GM18520 (cell line): ENCODE results near the gene AKAP13.

Experiments
- ATAC-seq: cut with Tn5 transposase; IDR thresholded peaks from one replicate; pipeline ENCODE4 v1.9.1; 2021; ENCODE audit not compliant: unreplicated experiment

The AKAP13 gene

DNA sequence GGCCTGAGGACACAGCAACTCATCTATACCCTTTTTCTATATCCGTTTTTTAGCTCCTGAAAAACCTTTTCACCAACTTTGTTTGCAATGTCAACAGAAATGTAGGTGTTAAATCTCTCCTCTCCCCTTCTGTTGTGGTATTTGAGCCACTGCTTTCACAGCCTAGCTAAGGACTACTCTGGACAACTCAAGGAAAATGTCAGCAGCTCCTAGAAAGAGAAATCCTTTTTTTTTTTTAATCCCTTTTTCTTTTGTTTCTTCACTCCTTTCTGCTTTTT lies 237.8 kb downstream of the AKAP13 start:
- ATAC-seq = no peak

DNA sequence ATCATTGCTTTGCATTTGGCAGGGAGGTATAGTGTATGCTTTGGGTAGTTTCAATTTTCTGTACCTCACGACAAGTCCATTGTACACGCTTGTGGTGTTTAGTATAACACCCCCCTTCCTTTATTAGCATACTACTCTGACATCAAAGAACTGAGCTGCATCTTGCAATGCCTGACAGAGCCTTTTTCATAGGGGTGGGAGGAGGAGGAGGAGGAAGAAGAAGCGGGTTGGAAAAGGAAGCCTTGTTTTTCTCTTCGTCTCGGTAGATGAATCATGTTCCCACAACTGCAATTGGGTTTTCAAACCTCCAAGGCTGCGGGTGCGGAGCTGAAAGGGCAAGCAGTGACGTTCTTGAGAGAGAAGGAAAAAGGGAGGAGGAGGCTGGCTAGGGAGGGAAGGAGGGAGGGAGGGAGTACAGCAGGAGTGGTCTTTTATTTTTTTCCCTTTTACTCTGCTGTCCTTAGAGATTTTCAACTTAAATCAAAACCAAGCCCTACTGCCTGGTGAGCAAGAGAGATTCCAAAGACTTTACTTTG lies 238.6 kb downstream of the AKAP13 start:
- peak; percentile 38 for ATAC-seq

DNA sequence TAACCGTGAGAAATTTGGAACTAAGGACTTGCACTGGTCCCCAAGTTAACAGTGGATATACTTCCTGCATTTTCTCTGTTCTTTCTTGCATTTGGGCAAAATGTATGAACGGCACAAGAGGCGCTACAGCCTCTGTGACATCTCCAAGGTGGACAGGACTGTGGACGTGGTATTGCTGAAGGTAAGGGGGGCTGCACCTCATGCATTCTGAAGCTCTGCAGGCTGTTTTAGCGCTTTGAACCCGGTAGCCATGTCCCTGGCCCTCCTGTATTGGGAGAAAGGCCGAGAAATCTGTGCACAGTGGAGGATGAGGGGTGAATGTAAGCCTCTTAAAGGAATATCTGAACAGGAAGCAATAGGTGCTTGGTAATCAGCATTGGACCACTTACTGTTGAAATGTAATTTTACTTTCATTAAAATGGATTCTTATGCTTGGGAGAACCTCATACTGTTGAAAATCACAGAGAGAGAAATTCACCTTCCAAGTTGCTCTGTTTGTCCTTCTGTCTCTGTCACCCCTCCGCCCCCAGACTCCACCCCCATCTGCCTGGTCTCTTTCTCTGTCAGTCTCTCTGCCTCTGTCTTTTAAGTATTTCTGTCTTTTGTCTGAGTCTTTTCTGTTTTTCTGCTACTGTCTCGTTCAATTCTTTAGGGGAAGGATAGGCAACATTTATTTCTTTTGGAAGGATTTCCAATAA lies 239.7 kb downstream of the AKAP13 start:
- ATAC-seq = no peak

DNA sequence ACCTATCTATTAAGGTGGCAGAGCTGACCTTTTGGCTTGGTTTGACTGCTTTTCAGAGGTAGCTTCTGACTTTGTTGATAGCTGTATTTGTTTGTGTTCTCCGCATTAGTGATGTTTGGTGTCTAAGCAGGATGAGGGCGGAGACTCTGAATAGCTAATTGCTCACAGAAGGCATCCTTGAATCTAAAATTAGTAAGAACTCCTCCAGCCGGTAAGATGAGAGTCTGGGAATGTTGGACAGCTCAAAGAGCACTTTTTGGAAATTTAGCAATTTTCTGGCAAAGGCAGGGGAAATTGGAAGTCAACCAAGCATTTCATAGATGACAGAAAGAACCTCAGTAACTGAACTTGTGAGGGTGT lies 240.3 kb downstream of the AKAP13 start:
- ATAC-seq = no peak

DNA sequence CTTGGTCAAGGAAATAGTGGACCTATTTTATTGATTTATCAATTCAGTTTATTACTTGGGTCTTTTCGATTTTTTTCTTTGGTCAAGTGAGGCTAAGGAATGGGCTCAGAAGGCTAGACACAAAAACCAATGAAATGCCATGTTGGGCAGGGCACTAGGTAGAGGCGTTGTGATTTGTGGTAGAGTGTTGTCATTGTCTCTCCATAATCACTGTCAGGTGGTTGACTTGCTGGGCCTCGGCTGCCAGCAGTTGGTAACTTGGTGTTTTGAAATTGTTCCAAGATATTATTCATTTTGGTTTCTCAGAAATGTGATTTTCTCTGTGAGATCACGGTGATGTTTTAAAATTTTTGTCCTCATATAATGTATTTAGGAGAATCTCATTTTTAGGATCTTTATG lies 240.7 kb downstream of the AKAP13 start:
- no peak for ATAC-seq

DNA sequence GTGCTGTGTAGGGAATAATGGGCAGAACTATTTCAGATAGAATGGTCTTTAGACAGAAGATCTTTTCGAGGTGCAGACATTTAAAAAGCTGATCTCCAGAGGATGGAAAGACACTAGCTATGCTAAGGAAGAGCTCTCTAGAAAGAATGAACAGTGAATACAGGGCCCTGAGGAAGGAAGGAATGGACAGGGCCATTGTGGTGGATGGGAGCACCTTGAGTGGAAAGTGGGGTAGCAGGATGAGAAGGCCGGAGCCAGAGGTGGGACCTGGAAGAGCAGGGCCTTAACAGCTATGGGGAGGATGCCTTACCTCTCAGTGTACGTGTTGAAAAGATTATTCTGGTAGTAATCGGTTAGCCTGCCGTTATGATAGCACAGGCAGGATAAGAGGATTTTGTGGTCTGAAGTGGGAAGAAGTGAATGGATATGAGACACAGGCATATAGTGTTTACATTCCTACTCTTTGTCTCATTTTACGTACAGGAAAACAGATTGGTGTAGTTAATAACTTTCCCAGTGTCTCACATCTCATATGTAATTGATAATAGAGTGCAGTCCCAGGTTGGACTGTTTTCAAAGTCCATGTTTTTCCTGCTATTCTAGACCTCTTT lies 241.9 kb downstream of the AKAP13 start:
- no peak for ATAC-seq

DNA sequence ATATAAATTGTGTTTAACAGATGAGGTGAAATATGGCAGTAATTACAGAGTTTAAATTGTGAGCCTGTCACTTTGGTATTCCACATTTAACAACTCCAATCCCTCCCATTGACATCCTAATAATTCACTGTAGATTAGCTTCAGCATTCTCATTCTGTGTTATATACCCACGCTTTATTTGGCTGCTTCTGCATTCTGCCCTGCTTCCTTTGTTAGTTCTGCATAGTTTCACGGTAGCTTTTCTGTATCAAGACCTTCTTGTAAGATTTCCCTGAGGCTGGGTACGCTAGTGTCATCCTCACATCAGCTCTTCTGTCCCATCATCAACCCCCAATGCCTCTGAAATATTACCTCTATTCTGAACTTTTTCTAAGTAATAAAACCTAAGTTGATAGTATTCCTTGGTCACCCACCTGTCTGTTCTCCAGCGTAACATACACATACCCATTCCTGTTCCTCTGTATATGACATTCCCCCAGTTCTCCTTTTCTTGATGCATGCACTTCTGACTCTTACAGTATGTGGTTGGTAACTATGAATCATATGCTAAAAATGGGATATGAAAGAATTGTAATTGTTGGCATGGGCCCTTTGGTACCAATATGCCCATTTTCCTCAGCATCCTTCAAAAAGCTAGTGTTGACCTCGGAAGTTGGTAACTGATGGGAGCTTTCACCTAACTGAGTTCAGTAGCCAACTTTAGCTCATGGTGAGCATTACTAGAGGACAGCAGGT lies 243.1 kb downstream of the AKAP13 start:
- ATAC-seq = no peak

DNA sequence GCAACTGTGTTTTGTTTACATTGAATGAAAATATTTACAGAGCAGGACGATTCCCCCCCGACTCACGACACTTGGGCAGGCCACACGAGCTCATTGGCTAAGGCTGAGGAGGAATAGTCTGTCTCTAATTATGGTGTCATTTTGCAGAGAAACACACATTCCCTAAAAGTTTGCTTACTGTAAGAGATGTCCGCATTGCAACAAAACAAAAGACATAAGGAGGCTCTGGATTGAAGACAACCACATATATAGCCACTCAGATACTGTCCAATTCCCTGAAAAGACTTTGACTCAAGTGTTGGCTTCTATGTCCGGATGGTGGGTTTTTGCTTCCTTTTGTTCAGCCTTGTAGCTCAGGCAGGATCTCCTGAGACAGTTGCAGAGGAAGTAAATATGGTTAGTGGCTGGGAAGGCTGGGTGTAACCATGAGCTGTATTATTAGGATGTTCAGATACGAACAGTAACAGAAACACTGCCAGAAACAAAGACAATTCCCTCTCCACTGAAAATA lies 243.9 kb downstream of the AKAP13 start:
- no peak for ATAC-seq

DNA sequence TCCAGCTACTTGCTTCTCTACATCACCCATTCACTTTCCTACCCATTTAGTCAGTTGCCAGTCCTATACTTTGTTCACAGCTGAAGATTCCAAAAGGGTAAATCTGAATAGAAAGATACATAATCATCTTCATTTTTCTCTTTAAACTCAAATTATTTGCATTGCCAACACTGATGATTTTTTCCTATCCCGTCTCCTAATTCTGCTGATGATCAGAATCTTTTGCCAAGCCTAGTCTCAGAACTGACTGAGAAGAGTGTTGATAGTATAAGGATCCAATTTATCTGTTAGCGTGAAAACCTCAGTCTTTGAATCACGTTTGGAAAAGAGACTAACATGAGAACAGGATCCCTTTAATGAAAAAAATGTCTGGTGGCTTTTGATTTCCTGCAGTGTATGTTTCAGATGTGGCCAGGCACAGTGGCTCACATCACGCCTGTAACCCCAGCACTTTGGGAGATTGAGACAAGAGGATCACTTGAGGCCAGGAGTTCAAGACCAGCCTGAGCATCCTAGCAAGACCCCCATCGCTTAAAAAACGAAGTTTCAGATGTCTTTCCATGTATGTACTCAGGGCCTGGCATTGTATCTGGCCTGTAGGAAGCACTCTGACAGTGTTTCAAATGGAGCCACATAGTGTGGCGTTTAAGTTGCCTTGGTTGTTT lies 244.9 kb downstream of the AKAP13 start:
- ATAC-seq = peak; percentile 10

DNA sequence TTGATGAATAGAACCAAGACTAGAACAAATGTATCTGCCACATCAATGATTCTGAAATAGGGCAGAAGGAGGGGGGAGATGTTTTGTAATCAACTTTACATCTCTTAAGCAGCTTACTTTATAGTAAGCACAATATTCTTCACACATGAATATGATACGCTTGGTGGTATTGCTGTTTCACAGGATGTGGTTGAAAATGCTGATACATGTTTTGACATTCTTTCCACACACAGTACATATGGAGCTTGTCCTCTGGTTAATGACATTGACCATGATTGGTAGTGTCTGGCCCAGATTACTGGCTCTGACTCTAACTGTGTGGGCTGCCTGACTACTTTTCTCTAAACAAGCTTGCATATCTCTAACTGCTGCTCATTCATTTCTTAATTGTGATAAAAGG lies 245.5 kb downstream of the AKAP13 start:
- ATAC-seq = peak; percentile 75

DNA sequence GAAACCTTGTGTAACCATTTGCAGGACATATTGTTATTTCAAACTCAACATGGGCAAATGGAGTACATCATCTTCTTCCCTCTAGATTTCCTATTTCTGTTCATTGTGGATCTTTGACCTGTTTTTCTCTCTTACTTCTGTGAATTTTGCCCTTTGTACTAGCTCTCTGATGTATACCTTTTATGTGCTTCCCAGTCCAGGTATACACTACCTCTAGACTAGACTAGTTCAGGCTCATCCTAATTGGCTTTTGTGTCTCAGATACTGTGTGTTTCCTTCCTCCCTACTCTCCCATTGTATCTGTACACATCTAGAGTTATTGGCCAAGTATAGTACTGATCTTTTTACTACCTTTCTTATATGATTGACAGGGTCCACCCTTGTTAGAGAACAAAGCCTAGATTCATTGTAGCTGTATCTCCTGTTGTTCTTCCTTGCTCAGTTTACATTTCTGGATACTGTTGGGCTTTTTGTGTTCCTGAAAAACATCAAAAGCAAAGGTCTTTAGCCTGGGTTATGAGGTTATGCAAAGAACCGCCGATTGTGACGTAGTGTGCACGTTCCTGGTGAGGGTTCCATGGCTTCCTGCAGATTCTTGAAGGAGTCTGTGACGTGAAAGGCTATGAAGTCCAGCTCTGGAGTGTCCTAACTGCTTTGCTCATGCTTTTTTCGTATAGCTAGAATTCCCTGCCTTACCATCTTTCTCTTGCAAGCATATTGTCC lies 247.0 kb downstream of the AKAP13 start:
- no peak for ATAC-seq

DNA sequence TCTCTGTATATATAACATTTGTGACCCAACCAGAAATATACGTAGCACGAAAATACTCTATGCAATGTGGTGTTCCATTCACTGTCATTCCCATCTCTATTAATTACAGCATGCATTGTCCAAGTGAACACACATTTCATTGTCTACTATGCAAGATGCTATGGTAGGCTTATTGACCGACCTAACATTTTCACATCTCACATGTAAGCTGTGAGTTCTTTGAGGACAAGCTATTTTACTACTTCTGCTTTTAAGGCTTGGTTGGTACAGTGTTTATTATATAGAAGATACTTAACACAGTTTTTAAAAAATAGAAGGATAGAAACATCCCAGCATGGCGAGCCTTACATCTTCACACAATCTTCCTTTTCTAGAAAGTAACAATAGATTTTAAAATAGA lies 249.9 kb downstream of the AKAP13 start:
- no peak for ATAC-seq

DNA sequence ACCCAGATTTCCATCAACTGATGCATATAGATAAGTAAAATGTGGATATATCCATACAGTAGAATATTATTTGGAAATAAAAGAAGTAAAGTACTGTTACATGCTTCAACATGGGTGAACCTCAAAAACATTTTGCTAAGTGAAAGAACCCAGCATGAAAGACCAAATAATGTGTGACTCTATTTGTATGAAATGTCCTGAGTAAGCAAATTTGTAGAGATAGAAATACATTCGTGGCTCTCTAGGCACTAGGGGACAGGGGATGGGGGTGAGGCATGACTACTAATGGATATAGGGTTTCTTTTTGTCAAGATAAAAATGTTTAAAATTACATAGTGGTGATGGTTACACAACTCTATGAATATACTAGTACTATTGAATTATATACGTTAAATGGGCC lies 250.6 kb downstream of the AKAP13 start:
- ATAC-seq = no peak

DNA sequence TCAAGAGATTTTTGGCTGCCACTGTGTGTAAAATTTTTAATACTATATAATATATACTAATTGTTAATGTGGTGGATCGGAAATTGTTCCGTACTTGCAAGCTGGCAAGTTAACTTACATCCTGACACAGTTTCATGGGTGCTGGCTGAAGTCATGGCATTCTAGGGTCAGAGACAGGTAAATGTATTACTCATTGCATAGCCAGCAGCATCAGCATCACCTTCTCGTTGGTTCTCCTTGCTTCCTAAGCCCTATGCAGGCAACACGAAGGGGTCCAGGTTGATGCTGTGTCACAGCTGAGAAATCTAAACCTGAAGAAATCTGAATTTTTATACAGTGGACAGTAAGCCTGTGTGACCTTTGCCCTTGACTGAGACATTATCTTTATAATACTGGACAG lies 251.6 kb downstream of the AKAP13 start:
- no peak for ATAC-seq

DNA sequence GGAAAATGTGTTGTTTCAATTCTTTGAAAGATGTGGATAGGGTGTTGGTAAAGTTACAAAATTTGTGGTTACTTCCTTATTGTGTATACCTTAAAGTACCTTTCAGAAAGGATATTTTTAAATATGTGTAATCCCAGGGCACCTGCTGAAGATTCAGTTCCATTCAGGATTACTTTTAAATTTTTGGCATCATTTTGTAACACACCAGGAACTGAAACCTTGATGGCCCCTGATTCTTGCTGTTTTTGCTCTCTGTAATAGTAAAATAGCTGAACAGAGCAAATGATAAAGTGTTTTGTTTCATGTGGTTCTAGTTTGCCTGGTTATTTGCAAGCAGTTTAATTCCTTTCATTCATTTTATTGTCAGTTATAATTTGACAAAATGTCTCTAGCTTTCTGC lies 253.5 kb downstream of the AKAP13 start:
- ATAC-seq = no peak

DNA sequence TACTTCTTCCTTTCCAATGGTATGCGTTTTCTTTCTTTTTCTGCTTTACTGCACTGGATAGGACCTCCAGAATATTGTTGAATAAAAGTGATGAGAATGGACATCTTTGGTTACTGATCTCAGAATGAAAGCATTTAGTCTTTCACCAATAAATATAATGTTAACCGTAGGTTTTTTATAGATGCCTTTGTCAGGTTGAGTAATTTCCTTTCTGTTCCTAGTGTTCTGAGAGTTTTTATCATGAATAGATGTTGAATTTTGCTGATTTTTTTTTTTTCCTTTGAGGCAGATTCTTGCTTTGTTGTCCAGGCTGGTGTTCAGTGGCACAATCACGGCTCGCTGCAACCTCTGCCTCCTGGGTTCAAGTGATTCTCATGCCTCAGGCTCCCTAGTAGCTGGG lies 255.9 kb downstream of the AKAP13 start:
- no peak for ATAC-seq

DNA sequence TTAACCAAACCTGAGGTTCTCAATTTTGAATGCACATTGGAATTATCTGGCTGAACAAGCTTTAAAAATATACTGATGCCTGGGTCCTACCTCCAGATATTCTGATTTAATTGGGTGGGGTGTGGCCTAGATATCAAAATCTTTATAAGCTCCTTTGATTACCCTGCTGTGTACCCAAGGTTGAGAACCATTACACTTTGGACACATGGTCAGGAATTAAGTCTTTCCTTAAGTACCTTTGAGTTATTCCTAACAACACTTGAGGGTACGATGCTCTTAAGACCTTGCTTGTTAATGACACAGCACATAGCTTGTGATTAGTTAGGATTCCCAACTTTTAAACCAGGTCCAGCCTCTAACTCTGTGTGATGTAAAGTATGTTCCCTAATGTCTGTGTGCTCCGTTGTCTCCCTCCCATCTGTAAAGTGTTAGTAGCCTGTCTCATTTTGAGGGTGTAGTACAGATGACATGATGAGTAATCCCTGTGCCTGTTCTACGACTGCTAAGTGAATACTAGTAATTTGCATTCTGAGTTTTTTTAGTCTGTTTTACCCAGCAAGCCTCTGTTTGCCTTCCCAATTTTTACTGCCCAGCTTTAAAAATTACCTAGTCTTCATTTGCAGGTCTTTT lies 259.5 kb downstream of the AKAP13 start:
- peak; percentile 83 for ATAC-seq

DNA sequence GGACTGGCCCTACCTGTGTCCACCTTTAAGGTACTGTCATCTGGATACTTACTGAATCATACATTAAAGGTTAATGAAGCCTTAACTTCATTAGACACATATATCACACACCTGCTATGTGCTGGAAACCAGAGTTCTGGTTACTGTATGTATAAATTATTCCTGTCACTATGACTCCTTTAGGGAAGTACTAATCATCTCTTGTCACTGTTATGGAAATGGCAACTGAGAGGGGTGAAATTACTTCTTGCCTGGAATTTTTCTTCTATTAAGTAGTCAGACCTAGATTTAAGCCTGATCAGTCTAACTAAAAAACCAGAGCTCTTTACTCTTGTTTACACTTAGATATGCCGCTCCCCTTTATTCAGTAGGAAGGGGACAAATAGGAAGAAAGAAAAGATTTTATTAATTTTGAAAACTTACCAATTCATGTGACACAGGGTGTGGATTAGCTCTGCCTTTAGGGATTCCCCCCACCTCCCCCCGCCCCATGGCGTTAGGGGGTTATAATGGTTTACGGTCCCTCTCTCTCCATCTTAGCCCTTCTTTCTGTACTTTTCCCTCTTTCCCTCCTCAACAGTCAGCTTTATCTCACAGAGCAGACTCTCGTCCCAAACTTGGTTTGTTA lies 261.8 kb downstream of the AKAP13 start:
- ATAC-seq = no peak

DNA sequence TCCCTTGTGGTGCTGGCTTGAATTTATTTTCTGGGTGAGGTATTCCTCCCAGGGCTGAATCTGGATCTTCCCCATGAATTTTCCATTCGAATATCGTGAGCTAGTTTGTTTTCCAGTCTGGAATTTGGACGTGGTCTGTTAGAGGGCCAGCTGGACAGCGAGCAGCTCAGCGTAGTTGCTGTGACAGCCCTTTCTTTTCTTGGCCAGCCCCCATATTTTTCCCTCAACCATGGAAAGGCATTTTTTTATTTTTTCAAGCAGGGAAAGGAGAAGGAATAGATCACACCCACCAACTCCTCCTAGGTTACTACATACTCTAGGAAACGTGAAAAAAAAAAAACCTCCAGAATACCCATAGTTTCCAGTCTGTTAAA lies 262.3 kb downstream of the AKAP13 start:
- ATAC-seq = no peak

DNA sequence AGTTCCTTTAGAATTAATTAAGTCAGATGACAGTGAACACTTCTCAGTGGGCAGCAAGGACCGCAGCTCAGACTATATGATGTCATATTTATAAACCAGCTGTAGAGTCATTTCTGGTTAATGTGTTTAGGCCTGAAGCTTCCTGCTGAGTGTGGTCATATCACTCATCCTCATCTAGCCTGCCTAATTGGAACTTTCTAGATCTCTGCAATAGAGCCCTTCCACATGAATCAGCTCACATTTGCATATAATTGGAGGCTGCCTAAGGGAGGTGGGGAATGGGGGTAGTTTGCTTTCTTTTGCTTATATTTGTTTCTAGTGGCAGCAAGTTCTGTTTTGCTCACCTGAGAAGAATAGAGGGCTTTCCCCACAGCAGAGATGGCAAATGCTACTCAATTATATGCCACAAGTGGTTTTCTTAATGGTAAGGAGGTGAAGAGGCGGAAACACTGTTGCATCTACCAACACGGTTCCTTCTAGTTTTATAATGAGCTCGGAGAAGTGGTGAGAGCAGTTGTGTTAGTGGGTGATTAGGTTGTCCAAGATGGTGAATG lies 266.2 kb downstream of the AKAP13 start:
- peak; percentile 90 for ATAC-seq
